Epithelial cell of esophagus (primary cell): ENCODE data around the gene AGPAT1.

Source experiments
- DNase-seq: peaks from one replicate; pipeline ENCODE4 v3.0.0; 2010; ENCODE audit warnings: low read depth
- H3K4me3 ChIP-seq: 2 replicates; pipeline ENCODE4 v1.5.1; 2011; ENCODE audit warnings: mild to moderate bottlenecking, low read length, control low read depth
- CTCF ChIP-seq: IDR thresholded peaks from 2 replicates; pipeline ENCODE4 v1.5.1; 2011; ENCODE audit warnings: low read depth, mild to moderate bottlenecking, low read length, control low read depth, inconsistent platforms; ENCODE audit not compliant: insufficient read depth; ENCODE audit errors: missing control alignments

The AGPAT1 gene

GRCh38 chr6:32177183-32177787 is 1.4 kb upstream of the AGPAT1 start:
- no peak for TF ChIP-seq CTCF
- no peak for DNase-seq
- peak overlapping the region; percentile 66 for H3K4me3 ChIP-seq

GRCh38 chr6:32176476-32177182 is 745 bp upstream of the AGPAT1 start:
- peak overlapping the region; percentile 66 for H3K4me3 ChIP-seq
- DNase-seq, result peak; percentile 84
- no peak for TF ChIP-seq CTCF

GRCh38 chr6:32175322-32175710 is 568 bp downstream of the AGPAT1 start:
- peak overlapping the region; percentile 66 for H3K4me3 ChIP-seq
- DNase-seq, result no peak
- no peak for TF ChIP-seq CTCF

- DNase-seq, result no peak
- no peak overlapping the region for H3K4me3 ChIP-seq
- TF ChIP-seq CTCF, result no peak
Observed at GRCh38 chr6:32174416-32174815, 1.5 kb downstream of the AGPAT1 start.

- no peak for DNase-seq
- no peak overlapping the region for H3K4me3 ChIP-seq
Observed at GRCh38 chr6:32173051-32173727, 2.7 kb downstream of the AGPAT1 start.

GRCh38 chr6:32171234-32171633 is 4.7 kb downstream of the AGPAT1 start:
- H3K4me3 ChIP-seq, result no peak overlapping the region
- TF ChIP-seq CTCF, result no peak
- DNase-seq, result no peak

More at GRCh38 chr6:32173051-32173727, 2.7 kb downstream of the AGPAT1 start:
- no peak for TF ChIP-seq CTCF
